Adipocyte (in vitro differentiated cells): Measurements from ENCODE around the gene ZNF333.

Experiments used
- DNase-seq: peaks from one replicate; pipeline ENCODE4 v3.0.0-alpha.2; 2015; ENCODE audit warnings: low read depth
- H3K27me3 ChIP-seq: replicated peaks from 2 replicates; pipeline ENCODE4 v1.7.0; 2013; ENCODE audit warnings: mild to moderate bottlenecking, low read length, moderate library complexity; ENCODE audit not compliant: control insufficient read depth, insufficient read depth
- H3K36me3 ChIP-seq: 2 replicates; pipeline ENCODE4 v1.7.0; 2013; ENCODE audit warnings: low read length, mild to moderate bottlenecking, moderate library complexity; ENCODE audit not compliant: control insufficient read depth, insufficient read depth, severe bottlenecking
- H3K4me1 ChIP-seq: 2 replicates; pipeline ENCODE4 v1.7.0; 2013; ENCODE audit warnings: mild to moderate bottlenecking, low read length, moderate library complexity; ENCODE audit not compliant: control insufficient read depth, insufficient read depth
- H3K4me3 ChIP-seq: 2 replicates; pipeline ENCODE4 v1.7.0; 2013; ENCODE audit warnings: mild to moderate bottlenecking, low read length, moderate library complexity
- H3K9ac ChIP-seq: 2 replicates; pipeline ENCODE4 v1.7.0; 2013; ENCODE audit warnings: mild to moderate bottlenecking, low read length, moderate library complexity
- H3K9me3 ChIP-seq: 2 replicates; pipeline ENCODE4 v1.7.0; 2013; ENCODE audit warnings: mild to moderate bottlenecking, low read length, moderate library complexity; ENCODE audit not compliant: control insufficient read depth

The ZNF333 gene

DNA sequence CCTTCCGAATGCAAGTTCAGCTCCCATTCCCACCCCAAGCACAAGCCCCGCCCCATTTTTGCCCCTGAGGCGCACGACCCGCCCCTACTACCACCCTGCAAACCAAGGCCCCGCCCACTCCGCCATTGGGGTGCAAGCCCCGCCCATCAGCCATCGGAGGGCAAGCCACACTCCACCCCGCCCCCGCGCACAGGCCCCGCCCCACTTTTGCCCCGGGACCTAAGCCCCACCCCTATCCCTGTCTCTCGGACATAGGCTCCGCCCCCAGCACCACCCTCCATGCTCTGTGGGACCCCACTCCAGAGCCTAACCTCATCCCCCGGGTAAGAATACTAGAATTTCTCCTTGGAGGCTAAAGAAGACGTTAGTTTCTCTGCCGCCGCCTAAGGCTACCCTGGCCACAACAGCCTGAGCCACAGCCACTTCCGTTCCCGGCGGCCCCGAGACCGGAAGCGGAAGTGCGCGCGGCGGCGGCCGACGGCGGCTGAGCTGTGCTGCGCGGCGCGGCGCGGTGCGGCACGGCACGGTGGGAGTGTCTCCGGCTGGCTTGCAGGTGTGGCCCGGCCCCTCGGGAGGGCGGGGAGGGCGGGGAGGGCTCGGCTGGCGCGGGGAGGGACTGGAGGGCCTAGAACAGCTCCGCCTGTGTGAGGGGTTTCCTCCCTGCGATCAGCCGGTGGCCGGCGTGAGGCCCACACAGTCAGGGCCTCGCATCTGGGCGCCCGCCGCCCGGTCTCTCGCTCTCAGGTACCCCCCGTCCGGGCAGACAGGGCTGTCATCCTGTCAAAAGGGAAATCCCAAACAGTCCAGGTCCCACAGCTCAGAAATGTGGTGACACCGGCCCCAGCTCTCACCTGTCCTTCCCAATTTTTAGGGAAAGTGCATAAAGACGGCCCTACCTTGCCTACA lies at the start of gene ZNF333:
Gene ZNF333 (plus strand): TSS at position 451 of the 906 bp plus-strand sequence. CDS start 3,444 bp downstream, outside the sequence.
- no peaks in the 10 kb centered on the region for H3K9me3 ChIP-seq
- peaks cover 6% of the 10 kb centered on the region for H3K36me3 ChIP-seq
- H3K9ac ChIP-seq: peak within 1 kb of the TSS; percentile 86
- no peaks in the 10 kb centered on the region for H3K27me3 ChIP-seq
- H3K4me3 ChIP-seq: peak within 1 kb of the TSS; percentile 86
- DNase-seq: peak; percentile 98
- H3K4me1 ChIP-seq: peaks cover 6% of the 10 kb centered on the region

DNA sequence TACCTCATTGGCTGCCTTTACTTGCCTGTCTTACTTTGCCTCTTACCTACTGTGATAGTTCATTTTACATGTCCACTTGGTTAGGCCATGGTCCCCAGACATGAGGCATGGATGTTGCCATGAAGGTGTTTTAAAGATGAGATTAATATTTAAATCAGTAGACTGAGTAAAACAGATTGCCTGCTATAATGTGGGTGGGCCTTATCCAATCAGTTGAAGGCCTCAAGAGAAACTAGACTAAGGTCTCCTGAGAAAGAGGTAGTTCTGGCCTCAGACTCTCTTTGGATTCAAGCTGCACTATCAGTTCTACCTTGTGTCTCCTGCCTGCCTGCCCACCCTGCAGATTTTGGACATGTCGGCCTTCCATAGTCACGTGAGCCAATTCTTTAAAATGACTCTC lies 41.3 kb upstream of the ZNF333 start:
- no peak for DNase-seq
- H3K4me1 ChIP-seq: no peaks in the 10 kb centered on the region
- H3K9ac ChIP-seq: no peak overlapping the region
- H3K9me3 ChIP-seq: peaks cover 3% of the 10 kb centered on the region
- no peaks in the 10 kb centered on the region for H3K27me3 ChIP-seq
- no peaks in the 10 kb centered on the region for H3K36me3 ChIP-seq
- H3K4me3 ChIP-seq: no peak overlapping the region

DNA sequence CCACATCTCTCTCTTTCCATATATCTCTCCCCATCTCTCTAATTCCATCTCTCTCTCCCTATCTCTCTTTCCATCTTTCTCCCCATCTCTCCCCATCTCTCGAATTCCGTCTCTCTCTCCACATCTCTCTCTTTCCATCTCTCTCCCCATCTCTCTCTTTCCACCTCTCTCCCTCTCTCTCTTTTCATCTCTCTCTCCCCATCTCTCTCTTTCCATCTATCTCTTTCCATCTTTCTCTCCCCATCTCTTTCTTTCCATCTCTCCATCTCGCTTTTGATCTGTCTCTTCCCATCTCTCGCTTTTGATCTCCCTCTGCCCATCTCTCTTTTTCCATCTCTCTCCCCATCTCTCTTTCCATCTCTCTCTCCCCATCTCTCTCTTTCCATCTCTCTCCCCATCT lies 40.8 kb upstream of the ZNF333 start:
- H3K36me3 ChIP-seq: no peaks in the 10 kb centered on the region
- DNase-seq: no peak
- no peak overlapping the region for H3K9ac ChIP-seq
- peaks cover 2% of the 10 kb centered on the region for H3K9me3 ChIP-seq
- no peaks in the 10 kb centered on the region for H3K4me1 ChIP-seq
- H3K27me3 ChIP-seq: no peaks in the 10 kb centered on the region
- no peak overlapping the region for H3K4me3 ChIP-seq

- DNase-seq: no peak
- Histone ChIP-seq H3K9ac (no peak overlapping the region), H3K9me3 (peaks cover 2% of the 10 kb centered on the region), H3K4me3 (no peak overlapping the region), H3K36me3 (no peaks in the 10 kb centered on the region), H3K27me3 (no peaks in the 10 kb centered on the region), H3K4me1 (no peaks in the 10 kb centered on the region)
These were observed 39.7 kb upstream of the ZNF333 start for GRCh38 chr19:14650161-14650560.

- Histone ChIP-seq H3K4me1 (no peaks in the 10 kb centered on the region), H3K9me3 (no peaks in the 10 kb centered on the region), H3K27me3 (no peaks in the 10 kb centered on the region), H3K4me3 (no peak overlapping the region), H3K36me3 (no peaks in the 10 kb centered on the region), H3K9ac (no peak overlapping the region)
- no peak for DNase-seq
These were observed 34.9 kb upstream of the ZNF333 start for GRCh38 chr19:14654786-14655560.

- no peak overlapping the region for H3K4me3 ChIP-seq
- DNase-seq: no peak
These were observed 34.1 kb upstream of the ZNF333 start for GRCh38 chr19:14655726-14656125.

DNA sequence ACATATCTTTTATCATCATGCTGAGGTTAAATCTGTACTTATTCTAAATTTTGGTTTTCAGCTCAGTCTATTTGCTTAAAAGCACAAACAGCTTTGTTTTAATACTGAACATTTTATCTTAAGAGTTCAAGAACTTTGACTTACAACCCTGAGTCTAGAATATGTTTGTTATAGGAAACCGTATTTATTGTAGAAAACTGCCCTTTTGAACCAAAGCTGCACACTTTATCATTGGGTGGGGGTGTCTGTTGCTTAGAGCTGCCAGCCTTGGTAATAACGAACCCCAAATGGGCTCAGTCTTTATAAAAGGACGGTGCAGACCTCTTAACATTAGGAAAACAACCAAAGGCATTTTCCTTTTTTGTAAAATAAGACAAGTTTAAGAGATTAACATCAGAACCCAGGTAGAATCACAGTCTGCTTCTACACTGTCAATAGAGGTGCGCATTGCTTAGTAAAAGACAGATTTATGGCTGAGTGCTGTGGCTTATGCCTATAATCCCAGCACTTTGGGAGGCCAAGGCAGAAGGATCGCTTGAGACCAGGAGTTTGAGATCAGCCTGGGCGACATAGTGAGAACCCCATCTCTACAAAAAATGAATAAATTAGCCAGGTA lies 29.9 kb upstream of the ZNF333 start:
- Histone ChIP-seq H3K4me1 (no peaks in the 10 kb centered on the region), H3K9ac (no peak overlapping the region), H3K36me3 (no peaks in the 10 kb centered on the region), H3K9me3 (no peaks in the 10 kb centered on the region), H3K27me3 (peaks cover 3% of the 10 kb centered on the region), H3K4me3 (no peak overlapping the region)
- DNase-seq: no peak

More at GRCh38 chr19:14655726-14656125, 34.1 kb upstream of the ZNF333 start:
- H3K4me1 ChIP-seq: no peaks in the 10 kb centered on the region
- no peaks in the 10 kb centered on the region for H3K36me3 ChIP-seq
- no peak overlapping the region for H3K9ac ChIP-seq
- H3K27me3 ChIP-seq: no peaks in the 10 kb centered on the region
- H3K9me3 ChIP-seq: no peaks in the 10 kb centered on the region

DNA sequence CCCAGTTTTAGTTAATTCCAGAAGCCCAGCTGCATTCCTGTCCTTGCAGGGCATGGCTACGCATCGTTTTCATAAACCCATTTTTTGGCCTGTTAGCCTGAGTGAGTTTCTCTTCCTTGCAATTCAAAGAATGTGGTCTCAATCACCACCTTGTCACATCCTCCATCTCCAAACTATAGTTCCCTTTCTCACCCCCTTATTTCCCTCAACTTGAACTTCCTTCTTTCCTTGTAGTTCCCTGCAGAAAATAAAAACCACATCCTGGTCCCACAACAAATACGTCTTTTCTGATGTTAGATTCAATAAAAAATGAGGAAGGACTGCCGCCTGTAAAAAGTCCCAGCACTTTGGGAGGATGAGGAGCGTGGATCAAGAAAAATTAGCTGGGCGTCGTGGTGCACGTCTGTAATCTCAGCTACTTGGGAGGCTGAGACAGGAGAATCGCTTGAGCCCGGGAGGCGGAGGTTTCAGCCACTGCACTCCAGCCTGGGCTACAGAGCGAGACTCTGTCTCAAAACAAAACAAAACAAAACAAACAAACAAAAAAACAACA lies 28.4 kb upstream of the ZNF333 start:
- Histone ChIP-seq H3K9ac (no peak overlapping the region), H3K27me3 (peaks cover 3% of the 10 kb centered on the region), H3K36me3 (no peaks in the 10 kb centered on the region), H3K4me3 (no peak overlapping the region), H3K4me1 (no peaks in the 10 kb centered on the region), H3K9me3 (no peaks in the 10 kb centered on the region)
- DNase-seq: no peak

GRCh38 chr19:14669940-14670339 lies 19.9 kb upstream of the ZNF333 start:
- no peak for DNase-seq
- Histone ChIP-seq H3K9ac (no peak overlapping the region), H3K36me3 (no peaks in the 10 kb centered on the region), H3K4me1 (peaks cover 21% of the 10 kb centered on the region), H3K9me3 (peaks cover 7% of the 10 kb centered on the region), H3K4me3 (no peak overlapping the region), H3K27me3 (no peaks in the 10 kb centered on the region)

DNA sequence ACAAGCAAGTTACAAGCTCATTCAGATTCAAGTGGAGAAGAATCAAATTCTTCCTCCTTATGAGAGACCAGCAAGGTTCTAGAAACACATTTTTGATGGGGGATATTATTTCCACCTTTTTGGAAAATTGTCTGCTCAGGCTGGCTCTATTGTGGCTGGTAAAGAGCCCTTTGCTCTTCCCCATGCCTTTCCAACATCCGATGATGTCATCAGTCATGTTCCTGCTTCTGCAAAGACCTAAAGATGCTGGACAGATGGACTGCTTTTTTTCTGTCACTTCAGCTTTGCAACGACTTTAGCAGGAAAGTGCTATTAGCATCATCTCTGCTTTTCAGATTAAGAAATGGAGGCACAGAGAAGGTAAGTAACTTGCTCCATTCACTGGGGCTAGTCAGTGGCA lies 19.4 kb upstream of the ZNF333 start:
- H3K9me3 ChIP-seq: peaks cover 7% of the 10 kb centered on the region
- no peaks in the 10 kb centered on the region for H3K36me3 ChIP-seq
- no peak for DNase-seq

More for the DNA sequence above, 19.4 kb upstream of the ZNF333 start:
- Histone ChIP-seq H3K27me3 (no peaks in the 10 kb centered on the region), H3K9ac (no peak overlapping the region), H3K4me1 (peaks cover 23% of the 10 kb centered on the region), H3K4me3 (no peak overlapping the region)
